Trophoblast cell (in vitro differentiated cells and primary cell): ENCODE data around the gene IL21.

Experiments used
- DNase-seq, 2 donors: peaks; one replicate each; pipeline ENCODE4 v3.0.0-alpha.2; 2016
- H2AFZ ChIP-seq: 2 replicates; pipeline ENCODE4 v1.6.1; 2013; ENCODE audit warnings: low read length, moderate library complexity, mild to moderate bottlenecking; ENCODE audit not compliant: insufficient read depth, poor library complexity
- H2AK5ac ChIP-seq: 2 replicates; pipeline ENCODE4 v1.6.1; 2013; ENCODE audit warnings: mild to moderate bottlenecking, low read length
- H2BK120ac ChIP-seq: 2 replicates; pipeline ENCODE4 v1.6.1; 2013; ENCODE audit warnings: low read length, mild to moderate bottlenecking, moderate library complexity; ENCODE audit not compliant: insufficient read depth, poor library complexity
- H2BK12ac ChIP-seq: 2 replicates; pipeline ENCODE4 v1.6.1; 2013; ENCODE audit warnings: mild to moderate bottlenecking, low read length, moderate library complexity
- H2BK5ac ChIP-seq: 2 replicates; pipeline ENCODE4 v1.6.1; 2013; ENCODE audit warnings: low read length, low read depth, moderate library complexity, mild to moderate bottlenecking; ENCODE audit not compliant: poor library complexity
- H3K14ac ChIP-seq: 2 replicates; pipeline ENCODE4 v1.6.1; 2013; ENCODE audit warnings: mild to moderate bottlenecking, low read length
- H3K18ac ChIP-seq: 2 replicates; pipeline ENCODE4 v1.6.1; 2013; ENCODE audit warnings: mild to moderate bottlenecking, low read length
- H3K23ac ChIP-seq: 2 replicates; pipeline ENCODE4 v1.6.1; 2013; ENCODE audit warnings: low read length
- H3K27ac ChIP-seq: 2 replicates; pipeline ENCODE4 v1.5.1; 2013; ENCODE audit warnings: low read depth, mild to moderate bottlenecking, inconsistent platforms, low read length, moderate library complexity
- H3K27me3 ChIP-seq: 2 replicates; pipeline ENCODE4 v1.6.1; 2013; ENCODE audit warnings: inconsistent platforms, mild to moderate bottlenecking, low read length, moderate library complexity; ENCODE audit not compliant: insufficient read depth
- H3K36me3 ChIP-seq, 2 experiments: 1 replicate in 1 of 2; 2 replicates in 1 of 2; pipeline ENCODE4 v1.6.1; 2013; ENCODE audit warnings: low read length in 2 of 2, mild to moderate bottlenecking in 2 of 2, moderate library complexity in 1 of 2; ENCODE audit not compliant: insufficient read depth in 2 of 2, control insufficient read depth in 1 of 2
- H3K4ac ChIP-seq: 2 replicates; pipeline ENCODE4 v1.6.1; 2013; ENCODE audit warnings: low read depth, mild to moderate bottlenecking, low read length, moderate library complexity
- H3K4me1 ChIP-seq, 2 experiments: 1 replicate in 1 of 2; 2 replicates in 1 of 2; pipeline ENCODE4 v1.6.1; 2013; ENCODE audit warnings: low read length in 2 of 2, mild to moderate bottlenecking in 2 of 2, moderate library complexity in 1 of 2; ENCODE audit not compliant: insufficient read depth in 2 of 2, control insufficient read depth in 1 of 2
- H3K4me2 ChIP-seq: 2 replicates; pipeline ENCODE4 v1.6.1; 2013; ENCODE audit warnings: inconsistent platforms, mild to moderate bottlenecking, low read length, moderate library complexity
- H3K4me3 ChIP-seq: 2 replicates; pipeline ENCODE4 v1.5.1; 2013; ENCODE audit warnings: mild to moderate bottlenecking, low read depth, low read length, inconsistent platforms
- H3K79me1 ChIP-seq: one replicate; pipeline ENCODE4 v1.6.1; 2013; ENCODE audit warnings: low read length
- H3K79me2 ChIP-seq: 2 replicates; pipeline ENCODE4 v1.6.1; 2013; ENCODE audit warnings: low read length, mild to moderate bottlenecking; ENCODE audit not compliant: control insufficient read depth, insufficient read depth, poor library complexity
- H3K9ac ChIP-seq: 2 replicates; pipeline ENCODE4 v1.6.1; 2013; ENCODE audit warnings: mild to moderate bottlenecking, low read length
- H3K9me3 ChIP-seq: 2 replicates; pipeline ENCODE4 v1.6.1; 2013; ENCODE audit warnings: low read depth, mild to moderate bottlenecking, control low read depth, inconsistent platforms, low read length; ENCODE audit not compliant: insufficient read depth
- H4K12ac ChIP-seq: 2 replicates; pipeline ENCODE4 v1.6.1; 2013; ENCODE audit warnings: low read depth, mild to moderate bottlenecking, low read length, moderate library complexity
- H4K8ac ChIP-seq: 2 replicates; pipeline ENCODE4 v1.6.1; 2013; ENCODE audit warnings: low read depth, mild to moderate bottlenecking, low read length, moderate library complexity
- H4K91ac ChIP-seq: one replicate; pipeline ENCODE4 v1.6.1; 2013; ENCODE audit warnings: low read depth, mild to moderate bottlenecking, low read length, moderate library complexity
- WGBS: extraction: QIAGEN DNeasy Blood & Tissue Kit; methylation state at CpG from one replicate; pipeline ENCODE4 v1.1.7; 2013; ENCODE audit warnings: missing lambda C conversion rate; ENCODE audit not compliant: insufficient read length, insufficient coverage; ENCODE audit errors: extremely low coverage; 5-methylcytosine and 5-hydroxymethylcytosine counted together

The IL21 gene

GRCh38 chr4:122604146-122604545 lies 16.7 kb downstream of the IL21 start:
- H3K79me1 ChIP-seq = peaks cover 4% of the 10 kb centered on the region
- H2BK5ac ChIP-seq = no peak overlapping the region
- H3K18ac ChIP-seq = no peak overlapping the region
- H3K14ac ChIP-seq = no peak overlapping the region
- no peaks in the 10 kb centered on the region for H3K79me2 ChIP-seq
- H4K8ac ChIP-seq = peak overlapping the region; percentile 7
- H4K91ac ChIP-seq = peak overlapping the region; percentile 78
- H3K4ac ChIP-seq = no peak overlapping the region
- H3K4me1 ChIP-seq = peaks cover 3 to 7% of the 10 kb centered on the region in 2 experiments
- H3K9ac ChIP-seq = no peak overlapping the region
- peak overlapping the region; percentile 72 for H2BK120ac ChIP-seq
- DNase-seq = peak; percentile 50 to 62
- H2AK5ac ChIP-seq = no peak overlapping the region
- H2BK12ac ChIP-seq = peak overlapping the region; percentile 80
- no peak overlapping the region for H2AFZ ChIP-seq
- no peak overlapping the region for H4K12ac ChIP-seq
- H3K4me3 ChIP-seq = no peak overlapping the region
- H3K9me3 ChIP-seq = no peaks in the 10 kb centered on the region
- H3K4me2 ChIP-seq = no peak overlapping the region
- H3K23ac ChIP-seq = no peak overlapping the region
- no peaks in the 10 kb centered on the region for H3K27me3 ChIP-seq
- no CpG with 5 or more reads among the region's 1 CpG for WGBS
- H3K27ac ChIP-seq = no peak overlapping the region
- no peaks in the 10 kb centered on the region for H3K36me3 ChIP-seq

DNA sequence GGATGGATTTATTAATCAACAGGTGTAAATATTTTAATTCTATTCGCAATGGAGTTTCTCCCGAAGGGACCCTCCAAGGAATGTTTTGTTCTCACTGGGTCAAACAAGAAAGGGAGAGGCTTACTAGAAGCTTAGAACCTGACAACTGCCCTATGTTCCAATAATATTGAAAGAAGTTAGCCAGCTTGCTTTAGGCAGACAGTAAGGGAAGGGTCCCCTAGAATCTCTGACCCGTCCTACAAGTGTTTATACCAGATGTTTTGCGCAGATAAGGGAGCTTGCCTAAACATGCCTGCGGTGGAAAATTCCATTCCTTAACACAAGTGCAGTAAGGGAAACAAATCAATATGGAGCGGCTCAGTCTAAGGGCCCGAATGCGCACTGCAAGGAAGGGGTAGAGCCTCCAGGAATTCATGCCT lies 17.7 kb downstream of the IL21 start:
- H3K23ac ChIP-seq = no peak overlapping the region
- no peak overlapping the region for H2AFZ ChIP-seq
- no peaks in the 10 kb centered on the region for H3K79me2 ChIP-seq
- H4K91ac ChIP-seq = peak overlapping the region; percentile 75
- H3K4me3 ChIP-seq = no peak overlapping the region
- H3K4me1 ChIP-seq = peaks cover 3 to 7% of the 10 kb centered on the region in 2 experiments
- no CpG with 5 or more reads among the region's 8 CpGs for WGBS
- peak overlapping the region; percentile 61 for H4K8ac ChIP-seq
- peak; percentile 5 to 40 for DNase-seq
- H3K79me1 ChIP-seq = peaks cover 4% of the 10 kb centered on the region
- H4K12ac ChIP-seq = no peak overlapping the region
- H3K27me3 ChIP-seq = no peaks in the 10 kb centered on the region
- no peak overlapping the region for H3K27ac ChIP-seq
- H2BK120ac ChIP-seq = peak overlapping the region; percentile 56
- H2BK12ac ChIP-seq = no peak overlapping the region
- no peak overlapping the region for H3K4me2 ChIP-seq
- H2AK5ac ChIP-seq = no peak overlapping the region
- no peaks in the 10 kb centered on the region for H3K36me3 ChIP-seq
- H3K4ac ChIP-seq = no peak overlapping the region
- H3K9me3 ChIP-seq = no peaks in the 10 kb centered on the region
- no peak overlapping the region for H3K18ac ChIP-seq
- no peak overlapping the region for H3K9ac ChIP-seq
- H3K14ac ChIP-seq = no peak overlapping the region
- peak overlapping the region; percentile 52 for H2BK5ac ChIP-seq

- Histone ChIP-seq H3K9me3 (no peaks in the 10 kb centered on the region), H3K79me1 (peaks cover 4% of the 10 kb centered on the region), H4K91ac (peak overlapping the region; percentile 61), H3K4me2 (no peak overlapping the region), H3K18ac (no peak overlapping the region), H3K36me3 (no peaks in the 10 kb centered on the region), H3K14ac (no peak overlapping the region), H3K23ac (no peak overlapping the region), H2AK5ac (peak overlapping the region; percentile 35), H2BK5ac (peak overlapping the region; percentile 52), H4K12ac (no peak overlapping the region), H3K27me3 (no peaks in the 10 kb centered on the region), H3K9ac (no peak overlapping the region), H3K4me1 (peaks cover 3 to 7% of the 10 kb centered on the region in 2 experiments), H2BK12ac (no peak overlapping the region), H3K4ac (no peak overlapping the region), H2AFZ (no peak overlapping the region), H3K4me3 (no peak overlapping the region), H4K8ac (peak overlapping the region; percentile 61), H3K27ac (no peak overlapping the region), H2BK120ac (peak overlapping the region; percentile 56), H3K79me2 (no peaks in the 10 kb centered on the region)
- peak in 1 of 2 donors; percentile 34 for DNase-seq
- WGBS = no CpG with 5 or more reads among the region's 13 CpGs
These were observed 18.4 kb downstream of the IL21 start for GRCh38 chr4:122602277-122603142.

GRCh38 chr4:122591196-122591595 lies 29.7 kb downstream of the IL21 start:
- no peaks in the 10 kb centered on the region for H3K79me1 ChIP-seq
- H3K4me3 ChIP-seq = no peak overlapping the region
- H4K8ac ChIP-seq = no peak overlapping the region
- no peak overlapping the region for H3K18ac ChIP-seq
- no peak overlapping the region for H2AK5ac ChIP-seq
- no peak overlapping the region for H3K4ac ChIP-seq
- H2BK120ac ChIP-seq = no peak overlapping the region
- H4K12ac ChIP-seq = no peak overlapping the region
- DNase-seq = no peak
- no peak overlapping the region for H2BK5ac ChIP-seq
- no peaks in the 10 kb centered on the region for H3K79me2 ChIP-seq
- no peaks in the 10 kb centered on the region for H3K27me3 ChIP-seq
- WGBS = no CpG with 5 or more reads among the region's 2 CpGs
- H2BK12ac ChIP-seq = no peak overlapping the region
- no peak overlapping the region for H3K9ac ChIP-seq
- H3K36me3 ChIP-seq = no peaks in the 10 kb centered on the region
- no peak overlapping the region for H3K27ac ChIP-seq
- H4K91ac ChIP-seq = no peak overlapping the region
- no peak overlapping the region for H3K23ac ChIP-seq
- no peaks in the 10 kb centered on the region for H3K4me1 ChIP-seq
- no peaks in the 10 kb centered on the region for H3K9me3 ChIP-seq
- no peak overlapping the region for H3K14ac ChIP-seq
- H2AFZ ChIP-seq = no peak overlapping the region
- no peak overlapping the region for H3K4me2 ChIP-seq
